Measurements from ENCODE around the gene TINAGL1. TPM values are rescaled to one million over a fixed set of nuclear protein-coding genes. Genes with fewer than 3 reads are reported as not detected.

The TINAGL1 gene
- total and polyA plus RNA-seq, 2 of the 13 experiments (the other 11 are each of a cell fraction or from before 2014, with no cell fraction given): 24.7 to 76.8 TPM

- TF ChIP-seq, protein P1, sequence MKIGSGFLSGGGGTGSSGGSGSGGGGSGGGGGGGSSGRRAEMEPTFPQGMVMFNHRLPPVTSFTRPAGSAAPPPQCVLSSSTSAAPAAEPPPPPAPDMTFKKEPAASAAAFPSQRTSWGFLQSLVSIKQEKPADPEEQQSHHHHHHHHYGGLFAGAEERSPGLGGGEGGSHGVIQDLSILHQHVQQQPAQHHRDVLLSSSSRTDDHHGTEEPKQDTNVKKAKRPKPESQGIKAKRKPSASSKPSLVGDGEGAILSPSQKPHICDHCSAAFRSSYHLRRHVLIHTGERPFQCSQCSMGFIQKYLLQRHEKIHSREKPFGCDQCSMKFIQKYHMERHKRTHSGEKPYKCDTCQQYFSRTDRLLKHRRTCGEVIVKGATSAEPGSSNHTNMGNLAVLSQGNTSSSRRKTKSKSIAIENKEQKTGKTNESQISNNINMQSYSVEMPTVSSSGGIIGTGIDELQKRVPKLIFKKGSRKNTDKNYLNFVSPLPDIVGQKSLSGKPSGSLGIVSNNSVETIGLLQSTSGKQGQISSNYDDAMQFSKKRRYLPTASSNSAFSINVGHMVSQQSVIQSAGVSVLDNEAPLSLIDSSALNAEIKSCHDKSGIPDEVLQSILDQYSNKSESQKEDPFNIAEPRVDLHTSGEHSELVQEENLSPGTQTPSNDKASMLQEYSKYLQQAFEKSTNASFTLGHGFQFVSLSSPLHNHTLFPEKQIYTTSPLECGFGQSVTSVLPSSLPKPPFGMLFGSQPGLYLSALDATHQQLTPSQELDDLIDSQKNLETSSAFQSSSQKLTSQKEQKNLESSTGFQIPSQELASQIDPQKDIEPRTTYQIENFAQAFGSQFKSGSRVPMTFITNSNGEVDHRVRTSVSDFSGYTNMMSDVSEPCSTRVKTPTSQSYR (CRISPR knock-in tag; IDR thresholded peaks at IDR 0.05; ENCODE audit: borderline replicate concordance): no peak
- TF ChIP-seq, protein P2, sequence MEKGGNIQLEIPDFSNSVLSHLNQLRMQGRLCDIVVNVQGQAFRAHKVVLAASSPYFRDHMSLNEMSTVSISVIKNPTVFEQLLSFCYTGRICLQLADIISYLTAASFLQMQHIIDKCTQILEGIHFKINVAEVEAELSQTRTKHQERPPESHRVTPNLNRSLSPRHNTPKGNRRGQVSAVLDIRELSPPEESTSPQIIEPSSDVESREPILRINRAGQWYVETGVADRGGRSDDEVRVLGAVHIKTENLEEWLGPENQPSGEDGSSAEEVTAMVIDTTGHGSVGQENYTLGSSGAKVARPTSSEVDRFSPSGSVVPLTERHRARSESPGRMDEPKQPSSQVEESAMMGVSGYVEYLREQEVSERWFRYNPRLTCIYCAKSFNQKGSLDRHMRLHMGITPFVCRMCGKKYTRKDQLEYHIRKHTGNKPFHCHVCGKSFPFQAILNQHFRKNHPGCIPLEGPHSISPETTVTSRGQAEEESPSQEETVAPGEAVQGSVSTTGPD (CRISPR knock-in tag; IDR thresholded peaks at IDR 0.05): no peak
- TF ChIP-seq ZNF552 (CRISPR knock-in tag; IDR thresholded peaks at IDR 0.05; ENCODE audit: borderline replicate concordance) (no peak), KMT2A (CRISPR knock-in tag; IDR thresholded peaks at IDR 0.05) (no peak), SNAPC2 (CRISPR knock-in tag; IDR thresholded peaks at IDR 0.05) (no peak), ZMYM2 (CRISPR knock-in tag; IDR thresholded peaks at IDR 0.05) (no peak), ZNF660 (CRISPR knock-in tag; IDR thresholded peaks at IDR 0.05; ENCODE audit: borderline replicate concordance, low read depth) (no peak), STAT5B (CRISPR knock-in tag; IDR thresholded peaks at IDR 0.05) (no peak), EED (CRISPR knock-in tag; IDR thresholded peaks at IDR 0.05) (no peak), PHB2 (IDR thresholded peaks at IDR 0.05; ENCODE audit: partially characterized antibody) (no peak), ZNF24 (IDR thresholded peaks at IDR 0.05) (no peak), SYNCRIP (IDR thresholded peaks at IDR 0.05; ENCODE audit: insufficient read depth, low read depth, low read length) (no peak), HDAC2 (CRISPR knock-in tag; IDR thresholded peaks at IDR 0.05) (peak; percentile 77), SIN3A (IDR thresholded peaks at IDR 0.05; ENCODE audit: borderline replicate concordance, low read depth, low read length) (0 out of 2 replicates have a peak, but pooled peaks have one; percentile 29), SRY (CRISPR knock-in tag; IDR thresholded peaks at IDR 0.05) (no peak), MXD4 (CRISPR knock-in tag; IDR thresholded peaks at IDR 0.05) (peak; percentile 78), HOXA3 (CRISPR knock-in tag; IDR thresholded peaks at IDR 0.05) (peak; percentile 32; the same call in 1 of the 2 replicates), ZNF615 (CRISPR knock-in tag; IDR thresholded peaks at IDR 0.05; ENCODE audit: borderline replicate concordance) (no peak), NFIC (IDR thresholded peaks at IDR 0.05; ENCODE audit: low read length) (no peak), THAP11 (CRISPR knock-in tag; IDR thresholded peaks at IDR 0.05) (0 out of 2 replicates have a peak, but pooled peaks have one; percentile 32), RCOR2 (CRISPR knock-in tag; IDR thresholded peaks at IDR 0.05) (peak; percentile 72; the same call in 1 of the 2 replicates), ZNF124 (CRISPR knock-in tag; IDR thresholded peaks at IDR 0.05) (no peak), HDAC6 (IDR thresholded peaks at IDR 0.05; ENCODE audit: low read depth, low read length) (no peak), ZSCAN20 (CRISPR knock-in tag; IDR thresholded peaks at IDR 0.05; ENCODE audit: borderline replicate concordance) (no peak), PPARG (CRISPR knock-in tag; conservative IDR thresholded peaks at IDR 0.05) (peak; percentile 65; the same call in 1 of the 2 replicates), KLF6 (CRISPR knock-in tag; IDR thresholded peaks at IDR 0.05) (0 out of 2 replicates have a peak, but pooled peaks have one; percentile 27), AGO1 (IDR thresholded peaks at IDR 0.05; ENCODE audit: low read depth, low read length, poor library complexity, severe bottlenecking) (no peak)
These were observed 3.8 kb upstream of the TINAGL1 start (continued) for GRCh38 chr1:31572323-31573104.

Data from HepG2 (cell line).